ENCODE results near the gene TRANK1.
"Not testable (repeated sequence)": the region's sequence is repeated elsewhere in the genome, so short reads cannot be mapped to it uniquely, and the experiment has no call there.

Gene TRANK1

GRCh38 chr3:36957862-36958686, 13.2 kb upstream of the TRANK1 start:
- Histone ChIP-seq H3K4me1 (ENCODE audit: control insufficient read depth in 2 of 2, insufficient read depth in 2 of 2, low read length in 2 of 2) (peaks cover 17 to 28% of the 10 kb centered on the region in 2 donors), H3K9me3 (ENCODE audit: control insufficient read depth in 2 of 2, low read length in 2 of 2) (no peaks in the 10 kb centered on the region), H3K27me3 (ENCODE audit: control insufficient read depth in 2 of 2, insufficient read depth in 2 of 2, low read length in 2 of 2) (no peaks in the 10 kb centered on the region), H3K9ac (ENCODE audit: low read depth in 1 of 2, low read length in 2 of 2) (no peak overlapping the region), H3K4me3 (ENCODE audit: low read length in 2 of 2) (no peak overlapping the region), H3K27ac (ENCODE audit: low read depth in 2 of 2, low read length in 2 of 2) (peak overlapping the region in 1 of 2 donors; percentile 67), H3K36me3 (ENCODE audit: control insufficient read depth in 2 of 2, insufficient read depth in 2 of 2, low read length in 2 of 2) (no peaks in the 10 kb centered on the region)

- H3K27me3 ChIP-seq (ENCODE audit: control insufficient read depth in 2 of 2, insufficient read depth in 2 of 2, low read length in 2 of 2) = no peaks in the 10 kb centered on the region
- peaks cover 17 to 28% of the 10 kb centered on the region in 2 donors for H3K4me1 ChIP-seq (ENCODE audit: control insufficient read depth in 2 of 2, insufficient read depth in 2 of 2, low read length in 2 of 2)
- no peaks in the 10 kb centered on the region for H3K9me3 ChIP-seq (ENCODE audit: control insufficient read depth in 2 of 2, low read length in 2 of 2)
- H3K9ac ChIP-seq (ENCODE audit: low read depth in 1 of 2, low read length in 2 of 2) = no peak overlapping the region
- H3K36me3 ChIP-seq (ENCODE audit: control insufficient read depth in 2 of 2, insufficient read depth in 2 of 2, low read length in 2 of 2) = no peaks in the 10 kb centered on the region
- no peak overlapping the region for H3K4me3 ChIP-seq (ENCODE audit: low read length in 2 of 2)
- H3K27ac ChIP-seq (ENCODE audit: low read depth in 2 of 2, low read length in 2 of 2) = no peak overlapping the region
Measured at GRCh38 chr3:36957063-36957462, 12.2 kb upstream of the TRANK1 start.

GRCh38 chr3:36956155-36956554, 11.3 kb upstream of the TRANK1 start:
- no peak overlapping the region for H3K27ac ChIP-seq (ENCODE audit: low read depth in 2 of 2, low read length in 2 of 2)

GRCh38 chr3:36954452-36955134, 9.7 kb upstream of the TRANK1 start:
- Histone ChIP-seq H3K27me3 (ENCODE audit: control insufficient read depth in 2 of 2, insufficient read depth in 2 of 2, low read length in 2 of 2) (no peaks in the 10 kb centered on the region), H3K4me3 (ENCODE audit: low read length in 2 of 2) (no peak overlapping the region), H3K9ac (ENCODE audit: low read depth in 1 of 2, low read length in 2 of 2) (no peak overlapping the region), H3K4me1 (ENCODE audit: control insufficient read depth in 2 of 2, insufficient read depth in 2 of 2, low read length in 2 of 2) (peaks cover 17 to 28% of the 10 kb centered on the region in 2 donors), H3K36me3 (ENCODE audit: control insufficient read depth in 2 of 2, insufficient read depth in 2 of 2, low read length in 2 of 2) (no peaks in the 10 kb centered on the region), H3K27ac (ENCODE audit: low read depth in 2 of 2, low read length in 2 of 2) (peak overlapping the region; percentile 40 to 58), H3K9me3 (ENCODE audit: control insufficient read depth in 2 of 2, low read length in 2 of 2) (no peaks in the 10 kb centered on the region)

More at GRCh38 chr3:36956155-36956554, 11.3 kb upstream of the TRANK1 start:
- Histone ChIP-seq H3K9ac (ENCODE audit: low read depth in 1 of 2, low read length in 2 of 2) (no peak overlapping the region), H3K27me3 (ENCODE audit: control insufficient read depth in 2 of 2, insufficient read depth in 2 of 2, low read length in 2 of 2) (no peaks in the 10 kb centered on the region), H3K4me1 (ENCODE audit: control insufficient read depth in 2 of 2, insufficient read depth in 2 of 2, low read length in 2 of 2) (peaks cover 17 to 28% of the 10 kb centered on the region in 2 donors), H3K4me3 (ENCODE audit: low read length in 2 of 2) (no peak overlapping the region), H3K9me3 (ENCODE audit: control insufficient read depth in 2 of 2, low read length in 2 of 2) (no peaks in the 10 kb centered on the region), H3K36me3 (ENCODE audit: control insufficient read depth in 2 of 2, insufficient read depth in 2 of 2, low read length in 2 of 2) (no peaks in the 10 kb centered on the region)

DNA sequence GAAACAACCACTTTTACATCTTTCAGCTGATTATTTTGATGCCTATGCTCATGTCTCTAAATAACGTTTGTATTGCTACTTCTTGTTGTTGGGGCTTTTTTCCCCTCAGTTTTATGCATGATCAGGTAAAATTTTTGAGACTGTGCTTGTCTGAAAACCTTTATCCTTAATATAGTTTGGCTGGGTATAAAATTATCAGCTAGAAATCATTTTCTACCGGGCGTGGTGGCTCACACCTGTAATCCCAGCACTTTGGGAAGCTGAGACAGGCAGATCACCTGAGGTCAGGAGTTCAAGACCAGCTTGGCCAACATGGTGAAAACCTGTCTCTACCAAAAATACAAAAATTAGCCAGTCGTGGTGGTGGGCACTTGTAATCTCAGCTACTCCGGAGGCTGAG, 3.0 kb upstream of the TRANK1 start:
- not testable (repeated sequence) for H3K9ac ChIP-seq (ENCODE audit: low read depth in 1 of 2, low read length in 2 of 2); H3K27me3 ChIP-seq (ENCODE audit: control insufficient read depth in 2 of 2, insufficient read depth in 2 of 2, low read length in 2 of 2)

DNA sequence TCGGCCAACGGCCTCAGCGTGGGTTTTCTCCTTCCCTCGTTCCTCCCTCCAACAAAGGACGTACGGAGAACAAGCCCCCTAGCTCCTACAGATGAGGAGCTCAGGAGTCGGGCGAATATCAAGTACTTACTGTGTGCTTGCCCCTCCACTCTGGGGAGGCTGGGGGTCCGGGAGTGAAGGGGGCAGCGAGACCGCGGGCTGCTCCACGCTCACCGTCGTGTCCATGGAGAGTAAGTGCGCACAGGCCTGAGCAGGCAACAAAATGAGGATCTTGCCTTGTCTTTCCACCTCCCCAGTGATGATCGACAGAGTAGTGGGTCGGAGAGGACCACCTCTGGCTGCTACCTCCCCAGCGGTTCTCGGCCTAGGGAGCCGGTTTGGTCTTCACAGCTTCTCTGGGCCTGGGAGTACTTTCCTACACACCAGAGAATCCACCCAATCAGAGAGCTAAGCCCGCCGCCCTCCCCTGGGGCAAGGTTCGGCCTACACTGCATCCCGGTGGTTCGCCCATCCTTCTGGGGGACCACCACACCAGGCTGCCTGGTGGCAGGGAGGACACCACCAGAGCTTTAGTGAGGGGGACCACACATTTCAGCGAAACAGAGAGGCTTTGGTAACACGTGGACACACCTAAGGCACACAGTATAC, 603 bp upstream of the TRANK1 start:
- no peaks in the 10 kb centered on the region for H3K27me3 ChIP-seq (ENCODE audit: control insufficient read depth in 2 of 2, insufficient read depth in 2 of 2, low read length in 2 of 2)
- no peak overlapping the region for H3K27ac ChIP-seq (ENCODE audit: low read depth in 2 of 2, low read length in 2 of 2)
- H3K4me3 ChIP-seq (ENCODE audit: low read length in 2 of 2) = peak overlapping the region; percentile 74 to 86
- H3K4me1 ChIP-seq (ENCODE audit: control insufficient read depth in 2 of 2, insufficient read depth in 2 of 2, low read length in 2 of 2) = peaks cover 15 to 26% of the 10 kb centered on the region in 2 donors
- peak overlapping the region in 1 of 2 donors; percentile 72 for H3K9ac ChIP-seq (ENCODE audit: low read depth in 1 of 2, low read length in 2 of 2)
- no peaks in the 10 kb centered on the region for H3K36me3 ChIP-seq (ENCODE audit: control insufficient read depth in 2 of 2, insufficient read depth in 2 of 2, low read length in 2 of 2)
- no peaks in the 10 kb centered on the region for H3K9me3 ChIP-seq (ENCODE audit: control insufficient read depth in 2 of 2, low read length in 2 of 2)

More for the DNA sequence above, 3.0 kb upstream of the TRANK1 start:
- H3K27ac ChIP-seq (ENCODE audit: low read depth in 2 of 2, low read length in 2 of 2); H3K9me3 ChIP-seq (ENCODE audit: control insufficient read depth in 2 of 2, low read length in 2 of 2); H3K36me3 ChIP-seq (ENCODE audit: control insufficient read depth in 2 of 2, insufficient read depth in 2 of 2, low read length in 2 of 2); H3K4me3 ChIP-seq (ENCODE audit: low read length in 2 of 2): not testable (repeated sequence)
- H3K4me1 ChIP-seq (ENCODE audit: control insufficient read depth in 2 of 2, insufficient read depth in 2 of 2, low read length in 2 of 2) = peaks cover 8 to 17% of the 10 kb centered on the region in 2 donors

DNA sequence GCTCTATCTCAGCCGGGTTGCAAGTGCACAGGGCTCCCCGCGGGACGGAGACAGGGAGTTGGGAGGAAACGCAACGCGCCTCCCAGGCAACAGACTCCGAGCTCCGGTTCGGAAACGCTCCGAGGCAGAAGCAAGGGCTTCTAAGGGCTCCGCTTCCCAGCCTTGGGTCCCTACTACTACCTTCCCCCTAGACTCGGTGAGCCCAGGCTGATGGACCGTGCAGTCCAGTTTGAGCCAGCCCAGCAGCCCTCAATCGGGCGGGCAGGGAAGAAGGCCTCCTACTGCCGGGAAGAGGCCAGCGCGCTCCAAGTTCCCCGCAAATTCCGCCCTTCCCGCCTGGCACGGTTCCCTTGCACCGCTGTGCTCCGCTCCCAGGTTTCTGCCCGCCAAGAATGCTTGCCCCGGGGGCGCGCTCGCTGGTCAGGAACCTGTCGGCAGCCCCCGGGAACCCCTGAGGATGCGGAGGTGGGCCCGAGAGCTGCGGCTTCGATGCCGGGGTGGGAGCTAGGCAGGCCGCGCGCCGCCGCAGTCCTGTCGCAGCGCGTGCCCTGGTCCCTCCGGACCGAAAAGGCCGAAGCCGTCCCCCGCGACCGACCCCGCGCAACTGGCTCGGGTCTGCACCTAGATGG, 728 bp downstream of the TRANK1 start:
- peak overlapping the region; percentile 74 to 86 for H3K4me3 ChIP-seq (ENCODE audit: low read length in 2 of 2)
- H3K4me1 ChIP-seq (ENCODE audit: control insufficient read depth in 2 of 2, insufficient read depth in 2 of 2, low read length in 2 of 2) = peaks cover 15 to 26% of the 10 kb centered on the region in 2 donors
- H3K36me3 ChIP-seq (ENCODE audit: control insufficient read depth in 2 of 2, insufficient read depth in 2 of 2, low read length in 2 of 2) = no peaks in the 10 kb centered on the region
- no peaks in the 10 kb centered on the region for H3K27me3 ChIP-seq (ENCODE audit: control insufficient read depth in 2 of 2, insufficient read depth in 2 of 2, low read length in 2 of 2)
- H3K9ac ChIP-seq (ENCODE audit: low read depth in 1 of 2, low read length in 2 of 2) = peak overlapping the region; percentile 72 to 74
- no peaks in the 10 kb centered on the region for H3K9me3 ChIP-seq (ENCODE audit: control insufficient read depth in 2 of 2, low read length in 2 of 2)
- H3K27ac ChIP-seq (ENCODE audit: low read depth in 2 of 2, low read length in 2 of 2) = peak overlapping the region; percentile 67 to 75

DNA sequence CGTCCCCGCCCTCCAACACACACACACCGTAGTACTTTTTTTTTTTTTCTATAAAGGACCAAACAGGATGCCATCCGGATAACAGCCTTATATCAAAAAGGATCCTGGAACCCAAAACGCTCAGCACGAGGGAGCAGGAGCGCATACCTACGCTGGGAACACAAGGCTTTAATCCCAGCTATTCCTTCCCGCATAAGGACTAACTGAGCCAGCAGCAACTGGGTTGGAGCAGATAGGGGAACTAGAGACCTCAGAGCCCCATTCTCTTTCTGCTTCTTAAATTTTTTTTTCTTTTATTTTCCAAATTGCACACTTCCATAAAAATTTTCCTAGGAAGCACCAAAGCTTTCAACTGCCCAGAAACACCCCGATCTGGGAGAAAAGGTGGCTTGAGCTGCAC, 1.3 kb downstream of the TRANK1 start:
- H3K27ac ChIP-seq (ENCODE audit: low read depth in 2 of 2, low read length in 2 of 2) = peak overlapping the region; percentile 67 to 75
- no peaks in the 10 kb centered on the region for H3K9me3 ChIP-seq (ENCODE audit: control insufficient read depth in 2 of 2, low read length in 2 of 2)
- H3K4me1 ChIP-seq (ENCODE audit: control insufficient read depth in 2 of 2, insufficient read depth in 2 of 2, low read length in 2 of 2) = peaks cover 15 to 26% of the 10 kb centered on the region in 2 donors
- H3K9ac ChIP-seq (ENCODE audit: low read depth in 1 of 2, low read length in 2 of 2) = peak overlapping the region; percentile 72 to 74
- H3K27me3 ChIP-seq (ENCODE audit: control insufficient read depth in 2 of 2, insufficient read depth in 2 of 2, low read length in 2 of 2) = no peaks in the 10 kb centered on the region
- peak overlapping the region; percentile 74 to 86 for H3K4me3 ChIP-seq (ENCODE audit: low read length in 2 of 2)
- no peaks in the 10 kb centered on the region for H3K36me3 ChIP-seq (ENCODE audit: control insufficient read depth in 2 of 2, insufficient read depth in 2 of 2, low read length in 2 of 2)

GRCh38 chr3:36942638-36943248, 2.1 kb downstream of the TRANK1 start:
- H3K36me3 ChIP-seq (ENCODE audit: control insufficient read depth in 2 of 2, insufficient read depth in 2 of 2, low read length in 2 of 2) = no peaks in the 10 kb centered on the region
- H3K27ac ChIP-seq (ENCODE audit: low read depth in 2 of 2, low read length in 2 of 2) = peak overlapping the region; percentile 38 to 51
- peak overlapping the region in 1 of 2 donors; percentile 74 for H3K4me3 ChIP-seq (ENCODE audit: low read length in 2 of 2)
- peak overlapping the region in 1 of 2 donors; percentile 62 for H3K9ac ChIP-seq (ENCODE audit: low read depth in 1 of 2, low read length in 2 of 2)
- H3K4me1 ChIP-seq (ENCODE audit: control insufficient read depth in 2 of 2, insufficient read depth in 2 of 2, low read length in 2 of 2) = peaks cover 15 to 29% of the 10 kb centered on the region in 2 donors
- no peaks in the 10 kb centered on the region for H3K27me3 ChIP-seq (ENCODE audit: control insufficient read depth in 2 of 2, insufficient read depth in 2 of 2, low read length in 2 of 2)
- H3K9me3 ChIP-seq (ENCODE audit: control insufficient read depth in 2 of 2, low read length in 2 of 2) = no peaks in the 10 kb centered on the region

Measured in mucosa of rectum (tissue), 2 donors.